ENCODE results near the gene TBR1.

Gene TBR1

DNA sequence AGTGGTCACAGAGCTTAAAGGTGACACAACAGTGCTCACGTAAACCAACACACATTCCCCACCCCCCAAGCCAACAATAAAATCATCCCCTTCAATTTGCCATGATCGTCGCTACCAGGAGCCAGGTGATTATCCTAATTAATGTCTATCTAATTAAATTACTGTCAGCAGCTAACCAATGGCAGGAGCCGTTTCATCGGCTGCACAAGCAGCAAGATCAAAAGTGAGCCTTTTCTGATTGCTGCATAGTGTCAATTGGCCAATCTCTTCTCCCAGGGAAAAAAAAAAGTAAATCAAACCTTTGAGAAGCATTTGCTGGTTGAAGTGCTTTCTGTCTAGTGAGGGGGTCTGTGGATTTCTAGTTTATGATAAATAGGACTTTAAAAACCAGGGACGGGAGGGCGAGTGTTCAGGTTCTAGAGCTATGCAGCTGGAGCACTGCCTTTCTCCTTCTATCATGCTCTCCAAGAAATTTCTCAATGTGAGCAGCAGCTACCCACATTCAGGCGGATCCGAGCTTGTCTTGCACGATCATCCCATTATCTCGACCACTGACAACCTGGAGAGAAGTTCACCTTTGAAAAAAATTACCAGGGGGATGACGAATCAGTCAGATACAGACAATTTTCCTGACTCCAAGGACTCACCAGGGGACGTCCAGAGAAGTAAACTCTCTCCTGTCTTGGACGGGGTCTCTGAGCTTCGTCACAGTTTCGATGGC lies at the start of gene TBR1:
TSS of gene TBR1 (plus strand) at position 311 of the 721 bp plus-strand sequence. CDS start at position 425, 114 bp downstream.
- peak in 1 of 2 donors; percentile 52 for DNase-seq

DNA sequence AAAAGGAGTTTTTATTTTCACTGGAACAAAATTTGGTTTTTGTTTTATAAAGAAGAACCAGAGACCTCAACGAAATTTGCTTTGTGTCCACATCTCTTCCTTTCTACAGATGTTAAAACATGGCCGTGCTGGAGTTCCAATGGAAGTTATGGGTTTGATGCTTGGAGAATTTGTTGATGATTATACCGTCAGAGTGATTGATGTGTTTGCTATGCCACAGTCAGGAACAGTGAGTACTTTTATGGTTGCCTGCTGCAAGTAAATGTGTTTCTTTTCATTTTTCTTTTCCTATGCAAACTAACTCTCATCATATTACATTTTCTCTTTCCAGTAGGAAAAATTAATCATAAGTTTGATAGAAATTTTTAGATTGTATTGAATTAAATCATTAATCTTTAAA lies 48.4 kb upstream of the TBR1 start:
- no peak for DNase-seq

DNA sequence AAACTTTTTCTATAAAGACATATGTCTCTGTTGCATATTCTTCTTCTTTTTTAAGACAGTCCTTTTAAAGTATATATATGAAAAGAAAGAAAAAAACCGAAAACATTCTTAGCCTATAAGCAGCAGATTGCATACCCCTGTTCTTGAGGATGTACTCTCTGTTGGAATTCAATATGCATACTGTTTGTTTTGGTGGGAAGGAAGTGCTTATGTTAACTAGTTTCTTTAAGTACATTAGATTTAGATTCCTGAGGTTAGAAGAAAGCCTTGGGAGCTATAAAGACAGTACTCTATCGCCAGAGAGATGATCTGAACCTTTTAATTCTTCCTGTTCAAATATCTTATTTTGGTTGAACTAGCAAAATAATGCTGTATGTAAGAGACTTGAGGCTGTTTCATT lies 46.8 kb upstream of the TBR1 start:
- DNase-seq = no peak

DNA sequence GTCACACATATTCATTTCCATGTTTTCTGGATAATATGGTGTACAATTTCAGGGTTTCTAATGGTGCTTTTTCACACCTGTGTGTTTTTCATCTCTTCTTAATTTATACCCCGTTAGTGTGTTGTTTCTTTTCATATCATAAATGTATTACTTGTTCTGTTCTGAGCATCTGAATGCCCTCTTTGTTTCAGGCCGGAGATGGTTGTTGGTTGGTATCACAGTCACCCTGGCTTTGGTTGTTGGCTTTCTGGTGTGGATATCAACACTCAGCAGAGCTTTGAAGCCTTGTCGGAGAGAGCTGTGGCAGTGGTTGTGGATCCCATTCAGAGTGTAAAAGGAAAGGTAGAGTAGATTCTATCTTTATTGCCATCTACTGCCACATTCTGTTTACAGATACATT lies 45.1 kb upstream of the TBR1 start:
- DNase-seq = peak in 1 of 2 donors; percentile 12

DNA sequence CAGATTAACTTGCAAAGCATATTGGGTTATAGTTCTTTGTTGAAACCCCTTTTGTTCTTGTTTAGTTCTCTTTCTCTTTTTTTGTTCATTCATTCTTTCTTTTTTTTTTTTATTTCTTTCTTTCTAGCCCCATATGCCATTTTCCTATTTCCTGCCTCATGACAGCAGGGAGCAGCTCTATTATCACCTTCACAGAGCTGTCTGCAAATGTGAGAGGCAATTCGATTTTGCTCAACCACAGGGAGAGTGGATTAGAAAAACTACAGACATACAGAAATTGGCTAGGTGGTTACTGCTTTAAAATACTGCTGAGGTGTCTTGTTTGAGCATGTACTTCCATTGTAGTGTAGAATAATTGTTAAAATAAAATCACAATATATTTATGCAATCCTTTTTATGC lies 44.2 kb upstream of the TBR1 start:
- DNase-seq = no peak

DNA sequence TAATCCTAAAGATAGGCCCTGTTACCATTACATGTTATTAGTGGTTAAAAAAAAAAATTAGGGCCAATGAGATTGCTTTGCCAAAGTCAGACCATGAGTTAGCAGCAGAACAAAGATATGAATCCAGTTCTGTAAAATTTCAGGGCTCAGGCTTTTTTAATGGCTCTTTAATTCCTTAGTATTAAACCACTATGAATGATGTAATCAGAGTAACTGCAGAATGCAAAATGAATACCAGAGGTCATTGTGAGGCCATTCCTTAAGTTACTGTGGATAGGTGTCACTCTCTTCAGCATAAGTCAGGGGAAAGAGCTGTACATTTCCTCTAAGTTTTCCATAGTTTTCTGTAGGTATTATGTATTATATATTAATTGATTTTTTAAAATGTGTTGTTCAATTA lies 42.2 kb upstream of the TBR1 start:
- DNase-seq = no peak

DNA sequence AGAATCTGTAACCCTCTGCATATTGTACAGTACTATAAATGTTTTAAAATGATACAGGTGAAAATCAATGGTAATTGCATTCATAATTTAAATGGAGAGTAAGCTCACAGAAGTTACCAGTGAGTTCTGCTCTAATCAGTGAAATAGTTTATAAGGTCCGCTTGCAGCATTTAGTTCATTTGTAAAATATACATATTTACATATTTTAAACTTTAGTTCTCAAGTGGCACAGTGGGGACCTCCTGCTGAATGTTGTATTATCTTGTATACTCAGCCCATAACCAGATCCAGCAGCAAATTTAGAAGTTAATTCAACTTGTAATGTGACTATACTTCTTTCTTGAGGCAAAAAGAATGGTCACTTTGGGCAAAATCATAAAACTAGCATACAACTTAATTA lies 41.7 kb upstream of the TBR1 start:
- DNase-seq = no peak

DNA sequence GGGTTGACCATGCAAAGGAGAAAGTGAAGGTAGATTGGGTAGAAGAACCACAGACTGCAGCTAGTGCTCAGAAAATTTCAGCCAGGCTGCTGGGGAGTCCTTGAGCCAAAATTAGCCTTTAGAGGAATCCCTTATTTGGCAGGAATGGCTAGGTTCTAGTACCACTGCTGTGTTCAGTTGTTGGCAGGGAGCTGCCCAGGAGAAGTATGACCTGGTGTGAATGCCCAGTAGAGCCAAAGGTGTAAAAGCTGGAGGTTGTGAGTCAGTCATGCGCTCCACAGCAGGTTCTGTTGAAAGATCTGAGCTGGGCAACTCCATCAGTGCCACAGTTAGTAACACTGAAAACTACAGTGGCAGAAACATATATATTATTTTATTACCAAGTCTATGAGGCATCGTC lies 36.4 kb upstream of the TBR1 start:
- DNase-seq = no peak

DNA sequence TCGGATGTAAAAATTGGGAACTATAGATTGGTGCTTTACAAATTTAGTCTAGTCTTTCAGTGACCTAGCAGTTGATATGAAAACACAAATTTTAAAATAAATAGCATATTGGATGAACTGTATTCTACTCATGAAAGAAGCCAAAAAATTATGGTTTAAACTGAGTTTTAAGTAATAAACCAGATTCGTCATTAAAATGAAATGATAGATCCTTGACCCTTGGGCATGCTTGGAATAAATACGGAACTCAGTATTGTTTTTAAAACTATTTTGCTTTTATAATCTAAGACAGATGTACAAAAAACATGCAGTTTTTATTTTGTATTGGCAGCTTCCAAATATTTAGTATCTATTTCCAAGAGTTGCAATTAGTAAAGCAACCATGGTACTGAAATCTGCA lies 34.6 kb upstream of the TBR1 start:
- DNase-seq = no peak

DNA sequence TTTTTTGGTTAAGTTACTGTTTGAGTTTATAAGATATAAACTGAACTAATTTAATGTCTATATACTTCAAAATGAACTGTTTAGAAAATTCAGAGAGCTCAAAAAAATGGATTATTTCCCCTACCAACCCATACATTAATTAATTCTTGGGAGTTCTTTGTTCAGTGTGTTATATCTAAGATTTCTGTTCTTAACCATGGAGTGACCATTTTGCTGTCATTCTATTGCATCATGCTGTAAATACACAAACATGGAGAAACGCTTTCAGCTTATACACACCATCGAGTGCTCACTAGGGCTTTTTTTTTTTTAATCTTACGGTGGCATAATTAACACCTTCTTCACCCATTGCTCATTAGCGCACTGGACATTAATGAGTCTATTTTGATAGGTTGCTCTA lies 33.4 kb upstream of the TBR1 start:
- no peak for DNase-seq

DNA sequence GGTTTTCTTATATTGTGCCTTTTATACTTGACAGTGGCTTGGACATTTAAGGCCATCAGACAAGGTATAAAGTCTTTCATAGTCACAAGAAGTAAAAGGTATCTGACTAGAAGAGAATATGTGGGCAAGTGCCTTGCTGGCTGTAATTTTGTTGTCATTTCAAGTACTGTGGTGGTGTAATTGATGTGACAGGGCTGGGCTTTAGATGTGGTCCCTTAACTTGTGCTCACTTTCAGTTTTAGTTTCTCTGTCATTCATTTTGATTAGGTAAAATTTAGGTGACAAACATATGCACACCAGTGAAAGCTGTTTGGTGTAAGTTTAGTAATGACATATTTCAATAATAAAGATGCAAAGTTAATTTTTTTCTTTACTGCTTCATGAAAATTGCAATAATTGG lies 31.2 kb upstream of the TBR1 start:
- DNase-seq = no peak

DNA sequence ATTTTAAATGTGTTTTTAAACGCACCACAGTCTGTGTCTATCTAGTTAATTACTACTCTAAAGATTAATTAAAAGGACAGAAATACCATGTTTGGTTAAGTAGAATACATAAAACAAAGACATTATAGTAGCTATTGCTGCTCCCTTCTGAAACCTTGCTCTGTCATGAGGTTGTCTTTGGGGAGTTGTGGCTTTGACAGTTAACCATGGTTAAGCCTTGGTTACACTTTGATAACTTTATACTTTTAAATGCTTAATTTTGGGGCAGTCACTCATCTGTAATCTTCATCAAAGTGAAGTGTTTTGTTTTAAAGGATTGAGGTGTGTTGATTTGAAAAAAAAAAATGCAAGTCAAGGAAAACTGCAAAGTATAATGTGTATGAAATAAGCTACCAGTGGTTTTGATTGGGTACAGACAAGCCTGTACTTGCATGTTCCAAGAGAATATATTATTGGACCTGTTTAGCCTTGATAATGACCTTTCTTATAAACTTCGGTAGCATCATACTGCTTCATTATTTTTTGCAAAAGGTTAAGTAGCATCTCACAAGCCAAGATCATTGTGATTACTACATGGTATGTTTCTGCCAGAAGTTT lies 29.8 kb upstream of the TBR1 start:
- DNase-seq = no peak

DNA sequence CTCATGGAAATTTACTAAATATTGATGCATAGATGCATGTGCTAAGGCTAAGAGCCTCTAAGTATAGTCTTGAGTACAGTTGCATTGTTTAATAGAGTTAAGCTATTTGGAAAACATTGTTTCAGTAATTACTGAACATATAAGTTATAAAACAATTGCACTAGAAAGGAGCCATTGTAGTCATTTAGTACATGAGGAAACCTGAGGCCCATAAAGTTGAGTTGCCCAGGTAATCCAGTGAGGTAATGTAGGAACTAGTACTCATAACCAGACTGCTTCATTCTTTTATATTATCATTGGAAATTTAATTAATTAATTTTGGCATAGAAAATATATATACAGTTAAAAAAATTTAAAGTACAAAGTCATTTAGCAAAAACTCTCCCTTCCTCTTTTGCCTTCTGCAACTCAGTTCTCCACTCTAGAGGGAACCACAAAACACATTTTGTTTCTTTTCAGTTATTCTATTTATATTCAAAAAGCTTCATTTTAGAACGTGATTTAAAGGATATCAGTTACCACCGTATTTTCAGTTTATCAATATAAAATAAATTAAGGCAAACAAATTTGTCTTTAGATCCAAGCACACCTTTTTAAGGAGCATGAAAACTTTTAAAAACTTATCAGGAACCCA lies 27.8 kb upstream of the TBR1 start:
- DNase-seq = no peak

DNA sequence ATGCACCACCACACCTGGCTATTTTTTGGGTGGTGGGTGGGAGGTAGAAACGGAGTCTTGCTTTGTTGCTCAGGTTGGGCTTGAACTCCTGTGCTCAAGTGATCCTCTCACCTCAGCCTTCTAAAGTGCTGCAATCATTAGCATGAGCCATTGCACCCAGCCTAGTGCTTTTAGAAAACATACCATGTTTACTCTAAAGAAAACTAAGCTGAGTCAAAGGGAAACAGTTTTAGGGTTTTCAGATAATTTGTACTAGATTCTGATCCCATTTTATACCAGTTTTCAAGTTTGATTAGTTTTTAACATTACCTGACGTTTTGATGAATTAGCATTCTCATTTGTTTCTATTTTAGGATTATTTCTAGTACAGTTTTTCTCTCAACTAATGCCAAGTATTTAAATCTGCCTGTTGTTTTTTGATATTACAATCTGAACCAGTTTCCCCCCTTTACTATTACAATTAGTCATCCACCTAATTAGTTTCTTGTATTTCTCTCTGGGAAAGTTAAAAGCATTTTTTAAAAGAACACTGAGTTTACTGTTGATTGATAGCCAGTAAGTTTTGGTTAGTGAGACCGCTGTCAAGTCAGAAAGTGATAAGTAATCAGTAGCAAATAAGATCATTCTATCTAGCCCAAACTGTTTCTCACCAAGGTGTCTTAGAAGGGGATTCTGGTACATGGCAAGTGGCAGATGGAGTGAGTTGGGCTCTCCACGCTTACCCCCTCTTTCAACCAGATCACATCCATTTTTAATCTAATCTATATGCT lies 24.2 kb upstream of the TBR1 start:
- DNase-seq = no peak

DNA sequence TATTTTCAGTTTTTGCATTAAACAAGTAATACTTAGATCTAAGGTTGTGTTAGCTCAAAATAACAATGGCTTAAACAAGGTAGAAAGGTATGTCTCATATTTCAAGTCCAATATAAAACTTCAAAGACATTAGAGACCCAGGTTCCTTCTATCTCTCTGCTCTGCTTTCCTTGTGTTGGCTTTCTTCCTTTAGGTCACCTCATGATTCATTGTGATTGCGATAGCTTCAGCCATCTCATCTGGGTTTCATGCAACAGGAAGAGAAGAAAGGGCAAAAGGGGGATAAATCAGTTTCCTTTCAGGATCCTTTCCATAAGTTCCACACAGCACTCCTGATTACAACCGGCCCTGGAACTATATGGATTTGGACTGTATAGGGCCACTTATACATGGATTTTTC lies 16.0 kb upstream of the TBR1 start:
- DNase-seq = no peak

DNA sequence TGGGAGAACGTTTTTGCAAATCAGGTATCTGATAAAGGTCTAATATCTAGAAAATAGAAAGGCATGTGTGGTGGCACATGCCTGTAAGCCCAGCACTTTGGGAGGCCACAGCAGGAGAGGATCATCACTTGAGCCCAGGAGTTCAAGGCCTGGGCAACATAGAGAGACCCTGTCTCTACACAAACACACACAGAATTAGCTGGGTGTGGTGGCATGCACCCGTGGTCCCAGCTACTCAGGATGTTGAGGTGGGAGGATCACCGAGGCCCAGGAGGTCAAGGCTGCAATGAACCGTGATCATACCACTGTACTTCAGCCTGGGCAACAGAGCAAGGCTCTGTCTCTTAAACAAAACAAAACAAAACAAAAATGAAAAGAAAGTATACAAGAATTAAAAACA lies 13.8 kb upstream of the TBR1 start:
- no peak for DNase-seq

DNA sequence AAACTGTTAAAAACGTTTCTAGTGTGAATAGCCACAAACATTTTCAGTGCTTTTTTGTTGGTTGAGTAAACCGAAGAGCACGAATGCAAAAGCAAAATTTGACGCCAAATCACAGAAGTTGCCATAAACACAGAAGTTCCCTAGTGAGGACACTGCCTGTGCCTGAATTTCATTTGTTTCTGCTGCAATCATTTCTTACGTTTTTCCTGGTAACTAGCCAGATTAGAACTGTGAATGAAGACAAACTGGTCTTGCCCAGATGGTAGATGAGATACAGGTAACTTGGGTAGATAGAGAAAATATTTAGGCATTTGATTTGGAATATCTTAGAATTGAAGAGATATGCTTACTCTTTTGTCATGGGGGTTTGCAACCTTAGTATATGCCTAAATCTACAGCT lies 9.8 kb upstream of the TBR1 start:
- DNase-seq = no peak

DNA sequence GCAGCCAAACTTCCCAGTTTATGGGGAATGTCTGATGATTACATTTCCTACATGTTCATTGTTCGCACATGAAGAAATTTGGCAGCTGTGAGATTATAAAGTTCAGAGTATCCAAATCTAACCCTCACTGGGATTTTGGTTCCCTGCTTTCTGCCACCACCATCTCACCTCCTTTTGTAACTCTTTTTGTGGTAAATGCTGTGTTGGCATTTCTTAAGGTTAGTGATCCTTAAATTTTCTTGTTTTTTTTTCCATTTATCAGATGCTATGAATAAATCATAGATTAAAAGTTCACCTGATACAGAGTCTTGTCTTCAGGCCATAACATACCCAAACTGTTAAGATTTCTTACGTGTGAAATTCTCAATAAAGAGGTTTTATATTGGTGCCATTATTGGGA lies 8.5 kb upstream of the TBR1 start:
- no peak for DNase-seq

DNA sequence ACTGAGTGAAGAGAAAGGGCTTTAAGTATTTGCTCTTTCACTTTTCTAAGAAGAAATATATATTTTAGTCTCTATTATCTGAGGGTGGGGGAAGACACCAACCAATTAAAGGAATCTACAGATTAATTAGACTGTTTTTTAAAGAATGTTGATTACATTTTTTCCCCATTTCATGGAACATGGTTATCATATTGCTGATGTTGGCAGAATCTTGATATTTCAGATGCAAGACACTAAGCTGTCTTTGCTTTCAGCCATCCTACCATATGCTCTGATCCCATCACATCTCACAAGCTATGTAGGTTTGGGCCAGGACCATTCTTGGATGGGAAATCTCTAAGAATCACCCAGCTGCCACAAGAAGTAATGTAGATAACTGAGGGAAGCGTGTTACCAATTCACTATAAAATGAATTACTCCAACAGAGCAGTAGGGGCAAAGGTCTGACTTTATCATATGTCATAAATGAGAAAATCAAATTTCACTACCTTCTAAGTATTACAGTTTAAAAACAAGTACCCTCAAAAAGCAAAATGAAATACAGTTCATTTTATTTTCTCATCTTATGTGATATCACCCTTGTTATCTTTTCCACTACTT lies 6.7 kb upstream of the TBR1 start:
- DNase-seq = no peak

DNA sequence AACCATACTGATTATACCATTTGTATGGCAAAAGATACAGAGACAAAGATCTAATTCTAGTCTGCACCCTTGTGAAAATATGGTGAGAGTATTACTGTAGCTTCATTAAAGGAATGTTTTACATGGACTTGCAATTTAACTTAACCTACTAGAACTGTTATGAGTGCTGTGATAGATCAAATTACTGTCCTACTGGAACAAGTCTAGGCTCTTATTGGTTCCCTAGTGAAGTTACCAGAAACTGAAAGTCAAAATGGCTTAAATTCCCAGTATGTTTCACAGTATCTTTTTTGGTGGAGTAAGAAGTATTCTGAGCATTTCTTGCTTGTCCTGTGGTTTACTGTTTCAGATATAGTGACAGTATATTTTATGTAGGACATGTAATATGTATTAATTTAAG lies 3.8 kb upstream of the TBR1 start:
- no peak for DNase-seq

DNA sequence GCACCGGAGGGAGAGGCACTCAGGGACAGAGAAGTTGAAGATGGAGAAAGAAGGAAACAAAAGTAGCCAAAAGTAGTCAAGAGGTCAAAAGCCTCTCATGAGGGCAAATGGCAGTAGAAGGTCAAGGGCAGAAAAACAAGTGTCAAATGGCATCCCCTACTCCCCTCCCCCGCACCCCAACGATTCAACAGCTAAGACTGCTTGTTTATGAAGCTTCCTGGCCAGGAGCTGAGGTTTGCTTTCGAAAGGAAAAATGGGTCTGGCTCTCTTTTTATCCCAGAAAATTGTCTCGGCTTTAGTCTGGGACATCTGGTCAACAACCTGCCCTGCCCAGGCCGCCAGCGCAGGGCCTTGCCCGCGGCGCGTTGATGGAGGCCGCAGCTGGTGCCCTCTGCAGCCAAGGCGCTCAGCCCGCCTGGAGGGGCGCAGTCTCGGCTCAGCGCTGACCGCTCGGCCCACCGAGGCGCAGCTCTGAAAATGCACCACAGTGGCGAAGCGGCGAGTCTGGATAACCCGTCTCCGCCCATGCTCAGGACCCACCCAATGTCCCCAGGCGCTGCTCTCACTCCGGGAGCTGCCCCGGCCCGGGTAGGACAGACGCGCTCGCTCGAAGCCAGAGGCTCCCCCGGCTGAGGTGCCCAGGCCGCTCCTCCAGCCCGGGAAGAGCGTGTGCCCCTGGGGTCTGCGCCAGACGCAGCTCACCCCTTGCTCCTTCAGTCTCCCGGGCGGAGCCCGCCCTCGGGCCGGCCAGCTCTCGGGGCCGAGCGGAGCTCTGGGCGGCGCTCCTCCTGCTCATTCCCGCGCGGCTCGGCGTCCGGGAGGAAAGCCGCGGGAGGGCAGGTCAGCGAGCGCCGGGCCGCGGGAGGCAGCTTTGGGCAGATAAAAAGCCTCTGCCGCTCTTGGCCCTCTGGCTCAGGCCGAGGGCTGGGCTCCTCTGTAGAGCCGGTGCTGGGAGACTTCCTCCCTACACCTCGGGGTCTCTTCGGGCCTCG lies 1.8 kb upstream of the TBR1 start:
- no peak for DNase-seq
